Activated effector memory CD4-positive, alpha-beta T cell treated with Interleukin-2 at 50 U/mL for 16 hours (primary cell): ENCODE measurements around the gene TMPRSS3.

Experiments
- DNase-seq: peaks from one replicate; pipeline ENCODE4 v3.0.0-alpha.2; 2020

The TMPRSS3 gene

DNA sequence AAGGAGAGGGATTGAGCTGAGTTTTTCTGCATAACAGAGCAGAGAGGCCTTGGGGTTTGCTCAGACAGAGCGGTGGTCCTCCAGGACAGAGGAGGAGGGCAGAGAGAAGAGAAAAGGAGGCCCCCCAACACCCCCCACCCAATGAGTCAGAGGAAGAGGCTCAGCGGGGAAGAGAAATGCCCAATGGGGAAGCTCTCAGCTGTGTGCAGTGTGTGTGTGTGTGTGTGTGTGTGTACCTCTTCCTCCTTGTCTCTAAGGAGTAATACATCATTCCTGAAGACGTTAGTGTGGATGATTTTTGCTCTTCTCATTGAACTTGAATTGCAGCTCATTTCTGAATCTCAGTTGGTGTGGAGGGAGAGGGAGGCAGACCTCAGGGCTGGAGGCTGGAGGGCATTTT, 8.7 kb downstream of the TMPRSS3 start:
- DNase-seq: no peak

DNA sequence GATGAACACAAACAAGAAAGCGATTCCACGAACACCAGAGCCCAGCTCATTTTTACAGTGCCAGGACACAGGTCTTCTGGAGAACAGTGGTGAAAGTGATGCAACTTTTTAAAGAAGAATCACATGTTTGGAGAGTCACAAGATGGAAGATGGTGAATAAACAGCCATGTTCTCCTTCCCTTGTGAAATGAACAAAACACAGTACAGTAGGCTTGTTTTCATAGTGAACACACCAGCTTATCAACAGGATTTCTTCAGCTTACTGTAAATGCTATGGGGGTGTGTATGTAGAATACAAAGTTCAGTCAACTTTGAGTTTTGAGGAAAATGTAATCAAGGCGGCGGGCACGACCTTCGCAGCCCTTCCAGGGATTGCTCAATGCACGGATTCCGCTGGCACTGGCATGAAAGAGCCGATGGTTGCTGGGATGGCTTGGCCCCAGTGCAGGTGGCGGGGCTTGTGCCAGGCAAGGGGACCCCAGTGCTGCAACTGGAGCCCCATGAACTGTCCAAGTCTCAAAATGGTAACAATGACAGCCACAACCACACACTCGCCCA, 9.7 kb downstream of the TMPRSS3 start:
- no peak for DNase-seq

DNA sequence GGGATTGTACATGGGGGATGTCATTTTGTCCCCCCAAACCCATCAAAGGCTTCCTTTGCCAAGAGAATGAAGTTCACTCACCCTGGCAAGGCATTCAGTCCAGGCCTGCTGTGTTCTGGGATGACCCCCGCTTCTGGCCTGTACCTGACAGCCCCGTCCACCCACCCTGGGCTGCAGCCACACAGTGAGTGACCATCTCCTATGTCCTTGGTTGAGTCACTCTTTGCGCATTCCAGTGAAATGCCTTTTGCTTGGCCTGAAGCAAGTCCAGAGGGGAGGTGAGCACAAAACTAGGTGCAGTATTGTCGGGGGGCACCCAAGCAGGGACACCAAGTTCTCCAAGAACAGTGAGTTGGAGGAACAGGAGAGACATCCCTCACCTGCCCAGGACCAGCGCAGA, 10.2 kb downstream of the TMPRSS3 start:
- no peak for DNase-seq

DNA sequence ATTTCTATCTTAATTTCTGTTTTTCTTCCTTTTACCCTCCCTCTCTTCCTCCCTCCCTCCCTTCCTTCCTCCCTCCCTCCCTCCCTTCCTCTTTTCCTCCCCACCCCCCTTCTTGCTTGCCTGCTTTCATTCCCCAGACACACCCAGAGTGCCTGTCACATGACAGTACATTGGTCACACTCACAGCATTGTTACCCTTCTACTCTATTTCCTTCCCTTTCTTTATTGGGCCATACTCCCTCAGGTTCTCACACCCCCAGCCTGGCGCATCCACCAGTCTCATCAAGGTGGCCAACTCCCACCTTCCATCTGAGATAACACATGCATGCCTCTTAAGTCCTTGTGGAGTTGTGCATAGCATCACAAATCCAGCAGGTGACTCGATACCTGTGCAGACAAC, 10.9 kb downstream of the TMPRSS3 start:
- no peak for DNase-seq

DNA sequence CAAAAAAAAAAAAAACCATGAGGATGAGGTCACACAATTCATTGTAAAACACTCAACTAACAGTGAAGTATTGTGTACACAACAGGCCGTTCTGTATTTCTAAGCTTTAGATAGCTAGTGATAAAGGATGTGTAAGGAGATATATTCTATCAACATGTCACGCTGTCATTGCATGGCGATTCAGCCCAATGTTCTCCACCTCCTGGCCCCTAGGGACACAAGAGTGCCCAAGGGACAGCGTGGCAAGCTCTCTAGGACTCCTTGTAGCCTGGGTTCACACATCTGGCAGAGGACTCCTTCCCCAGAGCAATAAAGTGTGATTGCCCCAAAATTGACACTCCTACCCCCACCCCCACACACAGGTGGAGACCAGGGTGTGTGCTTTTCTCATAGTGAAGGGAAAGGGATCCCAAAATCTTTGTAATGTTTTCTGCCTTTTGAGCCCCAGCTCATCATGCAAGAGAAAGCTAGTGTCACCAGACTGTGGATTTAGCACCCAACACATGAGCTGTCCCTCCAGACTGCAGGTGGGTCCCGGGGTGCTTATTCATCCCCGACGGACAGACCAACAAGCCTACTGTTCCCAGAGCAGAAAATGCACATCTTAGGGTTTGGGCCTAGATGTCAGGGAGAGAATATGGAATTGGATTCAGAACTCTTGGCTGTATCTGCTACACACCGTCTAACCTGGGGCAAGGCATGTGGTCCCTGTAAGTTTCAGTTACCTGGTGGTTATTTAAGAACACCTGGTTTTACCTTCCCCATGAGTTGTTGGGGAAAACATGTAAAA, 11.5 kb downstream of the TMPRSS3 start:
- DNase-seq: no peak

DNA sequence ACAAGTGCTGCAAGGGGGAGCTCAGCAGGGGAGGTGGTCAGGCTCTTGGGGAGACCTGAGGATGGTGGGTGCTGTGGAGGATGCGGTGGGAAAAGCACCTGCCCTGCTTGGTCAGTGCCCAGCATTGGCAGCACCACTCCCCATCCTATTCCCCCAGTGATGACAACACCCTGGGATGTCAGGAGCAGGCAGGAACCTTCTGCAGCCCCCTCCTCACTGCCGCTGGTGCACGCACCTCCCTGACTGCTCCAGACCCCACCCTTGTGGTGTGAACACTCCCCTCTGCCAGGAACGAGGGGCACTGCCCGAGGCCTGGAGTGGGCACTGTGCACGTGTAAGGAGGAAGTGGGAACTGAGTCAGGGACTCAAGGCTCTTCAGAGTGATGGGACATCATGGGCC, 12.5 kb downstream of the TMPRSS3 start:
- no peak for DNase-seq

DNA sequence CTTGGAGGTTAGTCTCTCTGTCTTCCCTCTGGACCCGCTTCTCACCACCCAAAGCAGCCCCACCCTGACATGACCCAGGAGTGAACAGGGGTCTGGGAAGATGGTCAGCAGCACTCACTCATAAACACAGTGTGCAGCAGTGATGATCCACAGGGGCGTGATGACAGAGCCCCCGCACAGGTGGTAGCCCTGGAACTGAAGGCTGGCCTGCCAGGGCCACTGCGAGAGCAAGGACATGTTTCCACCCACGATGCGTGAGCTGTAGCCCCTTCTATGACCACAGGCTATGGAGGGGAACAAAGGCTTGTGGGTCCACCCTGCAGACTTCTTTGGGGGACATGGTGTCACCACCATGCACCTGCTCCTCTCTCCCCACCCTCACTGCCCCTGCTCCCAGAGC, 12.9 kb downstream of the TMPRSS3 start:
- no peak for DNase-seq

DNA sequence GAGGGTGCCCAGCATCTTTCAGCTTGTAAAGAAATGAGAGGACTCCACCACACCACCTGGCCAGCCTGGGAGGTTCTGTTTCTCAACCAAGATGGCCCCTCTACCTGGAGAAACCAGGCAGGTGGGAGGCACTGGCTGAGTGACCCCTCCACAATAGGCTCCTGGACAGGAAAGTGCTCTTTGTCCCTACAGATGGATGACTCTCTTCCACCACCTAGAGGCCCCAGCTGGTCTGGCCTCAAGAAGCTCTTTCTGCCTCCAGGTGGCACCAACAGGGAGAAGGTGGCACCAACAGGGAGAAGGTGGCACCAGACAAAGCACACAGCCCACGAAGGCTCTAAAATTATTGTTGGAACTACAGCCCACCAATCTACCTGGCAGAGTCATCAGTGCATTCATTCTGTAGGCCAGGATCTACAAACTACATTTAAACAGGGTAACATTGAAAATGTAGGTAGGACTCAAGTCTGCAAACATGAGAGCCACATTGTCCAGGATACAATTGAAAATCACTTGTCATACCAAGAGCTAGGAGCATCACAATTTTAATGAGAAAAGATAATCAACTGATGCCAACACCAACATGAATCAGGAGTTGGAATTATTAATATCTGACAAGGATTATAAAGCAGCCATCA, 14.4 kb downstream of the TMPRSS3 start:
- no peak for DNase-seq

DNA sequence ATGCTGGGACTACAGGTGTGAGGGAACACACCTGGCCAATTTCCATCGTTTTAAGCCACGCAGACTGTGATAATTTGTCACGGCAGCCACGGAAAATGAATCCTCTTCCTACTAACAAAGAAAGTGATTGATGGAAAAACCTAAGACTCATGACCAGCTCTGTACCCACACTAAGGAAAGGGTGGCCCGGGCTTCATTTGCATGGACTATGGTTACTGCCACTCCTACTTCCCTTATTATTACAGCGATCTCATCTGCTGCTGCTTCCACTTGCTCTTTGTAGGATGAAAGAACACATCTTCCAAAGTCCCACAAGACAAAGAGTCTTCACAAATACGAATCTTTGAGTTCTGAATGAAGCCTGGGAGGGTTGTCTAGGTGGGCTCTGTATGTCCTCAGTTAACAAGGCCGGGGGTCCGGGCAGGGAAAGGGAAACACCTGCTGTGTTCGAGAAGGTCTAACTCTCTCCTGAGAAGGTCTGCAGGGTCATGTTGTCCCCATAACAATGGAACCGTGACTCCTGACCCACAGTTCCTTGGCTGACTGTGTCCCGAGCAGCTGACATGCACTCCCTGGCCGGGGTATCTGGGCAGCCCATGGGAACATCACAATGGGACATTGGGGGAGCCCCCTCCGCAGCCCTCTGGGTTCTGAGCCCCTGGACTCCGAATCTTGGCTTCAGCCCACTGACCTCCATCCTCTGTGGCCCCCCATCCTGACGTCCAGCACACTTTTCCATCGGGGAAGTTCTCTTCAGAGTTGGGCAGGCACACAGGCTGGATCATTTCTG, 16.2 kb downstream of the TMPRSS3 start:
- DNase-seq: no peak

DNA sequence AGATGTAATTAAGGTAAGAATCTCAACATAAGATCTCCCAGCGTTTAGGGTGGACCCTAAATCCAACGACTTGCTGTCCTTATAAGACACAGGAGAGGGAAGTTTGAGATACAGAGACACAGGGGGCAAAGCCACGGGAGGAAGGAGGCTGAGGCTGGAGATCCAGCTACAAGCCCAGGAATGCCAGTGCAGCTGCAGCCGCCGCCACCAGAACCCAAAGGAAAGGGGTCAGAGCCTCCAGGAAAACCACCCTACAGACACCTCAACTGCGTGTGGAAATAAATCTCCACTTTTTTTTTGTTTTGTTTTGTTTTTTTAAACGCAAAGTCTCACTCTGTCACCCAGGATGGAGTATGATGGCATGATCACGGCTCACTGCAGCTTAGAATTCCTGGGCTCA, 17.4 kb downstream of the TMPRSS3 start:
- DNase-seq: no peak

DNA sequence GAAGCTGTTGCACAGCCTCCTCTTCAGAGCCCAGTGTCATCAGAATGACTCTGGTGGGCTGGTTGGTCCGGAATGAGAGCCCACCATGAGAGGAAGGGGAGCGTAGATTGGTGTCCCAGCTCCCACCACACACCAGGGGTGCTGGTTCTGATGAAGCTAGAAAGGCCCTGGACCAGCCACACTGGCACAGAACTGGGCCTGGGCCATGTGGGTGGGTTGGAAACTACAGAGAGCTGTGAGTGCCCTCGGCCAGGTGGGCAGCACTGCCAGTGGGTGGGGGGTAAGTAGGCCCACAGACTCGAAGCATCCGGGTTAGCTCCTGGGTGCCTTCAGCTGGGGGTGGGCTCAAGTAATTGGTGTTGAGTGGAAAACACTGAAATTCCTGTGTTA, 17.9 kb downstream of the TMPRSS3 start:
- DNase-seq: no peak

DNA sequence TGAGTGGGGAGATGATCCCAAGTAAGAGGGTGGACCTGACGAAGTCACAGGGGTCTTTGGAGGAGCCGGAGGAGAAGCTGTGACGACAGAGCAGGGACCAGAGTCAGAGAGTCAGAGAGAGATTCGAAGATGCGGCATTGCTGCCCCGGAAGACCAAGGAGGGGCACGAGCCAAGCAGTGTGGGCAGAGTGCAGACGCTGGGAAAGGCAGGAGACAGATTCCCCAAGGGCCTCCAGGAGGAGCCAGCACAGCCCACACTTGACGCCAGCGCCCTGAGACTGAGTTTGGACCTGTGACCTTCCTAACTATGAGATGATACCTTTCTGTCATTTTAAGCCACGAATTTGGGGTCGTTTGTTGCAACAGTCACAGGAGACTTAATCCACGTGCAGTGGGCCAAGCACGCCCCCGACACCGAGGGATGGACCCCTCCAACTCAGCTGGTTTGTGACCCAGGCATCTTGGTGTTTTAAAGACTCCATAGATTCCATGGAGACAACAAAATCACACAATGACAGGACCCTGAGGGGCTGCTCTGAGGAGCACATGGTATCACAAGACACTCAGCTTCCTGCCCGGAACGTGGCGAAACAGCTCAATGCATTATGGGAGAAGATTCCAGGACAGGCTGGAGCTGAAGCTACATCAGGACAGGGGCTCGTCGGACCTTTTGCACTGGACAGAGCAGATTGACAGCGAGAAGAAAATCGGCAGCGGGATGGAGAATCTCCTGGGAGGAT, 18.5 kb downstream of the TMPRSS3 start:
- no peak for DNase-seq

DNA sequence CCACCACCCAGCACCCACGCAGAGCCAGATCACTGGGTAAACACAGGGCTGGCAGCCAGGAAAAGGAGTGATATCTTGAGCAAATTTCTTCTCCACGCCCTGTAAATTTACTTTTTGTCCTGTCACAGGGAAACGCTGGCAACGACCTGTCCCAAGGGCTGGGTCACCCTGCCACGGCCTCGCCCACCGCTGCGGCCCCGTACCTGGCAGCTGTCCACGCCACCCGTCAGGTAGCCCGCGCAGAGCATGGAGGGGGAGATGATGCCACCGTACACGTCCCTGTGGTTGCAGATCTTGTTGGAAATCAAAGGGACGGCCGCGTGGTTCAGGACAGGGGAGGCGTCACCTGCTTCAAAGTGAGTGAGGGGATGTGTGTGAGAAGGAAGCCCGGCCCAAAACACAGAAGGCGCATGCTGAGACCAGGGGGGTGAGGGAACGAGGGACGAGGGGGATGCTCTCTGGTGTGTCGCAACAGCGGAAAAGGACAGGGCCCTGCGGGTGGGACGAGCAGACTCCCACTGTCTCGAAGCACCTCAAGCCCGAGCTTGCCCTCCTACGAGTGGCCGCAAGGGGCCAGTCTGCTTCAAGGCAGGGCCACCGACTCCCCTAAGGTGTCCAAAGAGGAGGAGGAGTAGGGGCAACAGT, 19.4 kb downstream of the TMPRSS3 start:
- no peak for DNase-seq

DNA sequence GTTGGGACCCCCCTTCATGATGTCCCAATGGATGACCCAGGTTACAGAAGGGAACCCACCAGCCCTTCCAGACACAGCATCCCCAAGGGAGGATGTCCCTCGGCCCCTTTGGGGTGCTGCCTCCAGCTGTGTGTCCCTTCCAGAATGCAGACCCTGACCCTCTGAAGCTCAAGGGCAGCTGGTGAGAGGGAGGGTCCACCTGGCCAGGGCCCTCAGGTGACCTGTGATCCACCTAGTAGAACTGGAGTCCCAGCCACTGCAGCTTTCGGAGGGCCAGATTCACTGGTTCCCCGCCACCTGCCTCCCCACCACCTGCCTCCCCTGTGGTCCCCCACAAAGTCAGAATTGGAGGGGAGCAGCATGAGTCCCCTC, 19.9 kb downstream of the TMPRSS3 start:
- no peak for DNase-seq

DNA sequence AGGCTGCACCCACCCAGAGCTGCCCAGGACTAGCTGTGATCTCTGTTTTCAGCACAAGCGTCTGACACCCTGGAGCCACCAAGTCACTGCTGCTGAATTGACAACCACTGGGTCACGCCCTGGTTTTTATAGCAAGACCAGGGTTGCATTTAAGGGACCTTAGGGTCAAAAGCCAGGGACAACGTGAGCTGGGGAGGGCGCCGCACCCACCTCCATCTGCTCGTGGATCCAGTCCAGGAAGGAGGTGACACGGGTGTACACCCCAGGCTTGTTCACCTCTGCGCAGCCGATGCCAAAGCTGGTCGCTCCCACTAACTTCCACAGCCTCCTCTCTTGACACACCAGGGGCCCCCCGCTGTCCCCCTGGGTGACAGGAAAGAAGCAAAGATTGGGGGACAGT, 20.3 kb downstream of the TMPRSS3 start:
- DNase-seq: no peak

DNA sequence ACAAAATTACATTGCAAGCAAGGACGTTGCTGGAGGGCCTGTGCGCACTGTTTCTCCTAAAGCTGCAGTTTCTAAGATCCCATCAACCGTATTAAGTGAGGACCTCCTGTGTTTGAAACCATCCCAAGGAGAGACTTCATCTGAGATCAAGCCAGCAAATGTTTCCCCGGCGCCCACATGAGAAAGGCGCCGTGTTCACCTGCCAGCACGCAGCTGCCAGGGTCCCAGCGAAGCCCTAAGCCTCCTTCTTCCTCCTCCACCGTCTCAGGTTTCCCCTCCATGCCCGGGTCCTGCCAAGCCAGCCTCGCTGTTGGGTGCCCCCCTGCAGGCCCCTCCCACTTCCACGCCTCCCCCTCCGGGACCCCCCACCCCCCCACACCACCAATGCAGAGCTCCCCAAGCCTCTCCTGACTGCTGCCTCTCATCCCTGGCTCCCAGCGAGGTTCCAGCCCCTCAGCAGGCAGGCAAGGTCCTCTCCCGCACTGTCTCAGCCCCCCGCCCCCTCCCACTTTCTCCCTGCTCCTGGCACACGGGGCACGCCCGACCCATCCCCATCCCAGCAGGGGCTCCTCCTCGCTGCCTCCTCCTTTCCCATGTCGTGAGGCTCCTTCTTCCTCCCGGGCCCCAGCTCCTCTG, 20.9 kb downstream of the TMPRSS3 start:
- DNase-seq: no peak

DNA sequence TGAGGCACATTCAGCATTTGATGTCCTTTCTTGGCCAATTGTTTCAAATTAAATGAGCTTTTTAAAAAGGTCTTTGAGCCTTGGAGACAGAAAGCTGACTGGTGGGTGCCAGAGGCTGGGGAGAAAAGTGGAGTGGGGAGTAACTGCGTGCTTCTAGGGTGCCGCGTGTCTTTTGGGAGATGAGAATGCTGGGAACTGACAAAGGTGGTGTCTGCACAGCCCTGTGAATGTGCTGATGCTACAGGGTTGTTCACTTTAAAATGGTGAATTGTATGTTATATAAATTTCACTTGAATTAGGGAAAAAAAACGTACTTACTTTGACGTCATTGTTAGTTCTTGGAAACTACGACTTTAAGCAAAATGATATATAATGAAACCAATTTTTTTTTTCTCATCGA, 21.4 kb downstream of the TMPRSS3 start:
- DNase-seq: no peak

DNA sequence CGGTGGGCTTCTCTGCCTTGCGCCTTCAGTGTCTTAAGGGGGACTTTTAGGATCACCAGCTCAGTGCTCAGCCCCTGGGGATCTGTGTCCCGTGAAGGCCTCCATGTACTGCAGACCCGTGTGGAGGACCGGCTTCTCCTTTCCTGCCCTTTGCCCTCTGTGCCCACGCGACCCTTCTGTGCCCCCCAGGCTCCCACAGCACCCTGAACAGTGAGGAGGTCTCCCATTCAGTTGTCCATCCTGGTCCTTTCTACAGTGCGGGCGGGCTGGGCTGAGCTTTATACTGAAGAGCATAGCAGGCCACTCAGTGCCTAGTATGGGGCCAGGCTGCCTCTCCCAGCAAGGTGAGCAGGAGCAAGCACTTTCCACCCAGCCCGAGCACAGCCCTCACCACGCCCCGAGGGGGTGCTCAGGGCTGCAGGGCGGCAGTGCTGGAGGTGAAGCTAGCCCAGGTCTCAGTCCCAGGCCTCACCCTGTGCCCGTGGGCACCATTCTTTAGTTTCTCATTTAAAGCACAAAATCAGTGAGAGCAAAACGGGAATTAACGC, 21.9 kb downstream of the TMPRSS3 start:
- no peak for DNase-seq

DNA sequence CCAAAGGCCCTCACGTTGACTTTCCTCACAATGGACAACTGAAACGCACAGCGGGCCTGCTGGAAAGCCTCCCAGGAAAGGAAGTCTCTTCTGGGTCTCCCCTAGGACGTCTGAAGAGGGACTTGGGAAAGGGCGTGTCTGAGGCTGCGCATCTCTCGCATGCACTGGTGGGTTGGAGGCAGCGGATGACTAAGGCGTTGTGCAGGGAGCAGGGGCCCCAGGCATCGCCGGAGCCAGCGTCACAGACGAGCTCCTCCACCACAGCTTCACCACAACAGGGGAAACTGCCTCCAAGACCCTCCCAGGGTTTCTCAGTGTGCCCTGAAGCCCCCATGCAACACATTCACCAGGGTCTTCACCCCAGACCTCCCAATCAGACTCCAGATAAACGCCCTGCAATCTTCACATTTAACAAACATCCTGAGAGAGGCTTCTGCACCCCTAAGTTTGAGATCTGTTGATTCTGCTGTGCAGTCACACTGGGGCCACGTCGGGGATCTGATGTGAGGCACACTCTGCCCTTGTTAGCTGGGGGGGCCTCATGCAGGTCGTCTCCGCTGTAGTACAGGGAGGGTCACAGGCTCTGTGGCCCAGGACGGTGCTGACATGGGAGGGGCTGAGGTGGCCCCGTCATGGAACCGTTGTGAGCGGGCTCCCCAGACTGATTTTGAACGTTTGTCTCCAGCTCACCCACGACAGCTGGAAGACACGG, 22.5 kb downstream of the TMPRSS3 start:
- DNase-seq: no peak

DNA sequence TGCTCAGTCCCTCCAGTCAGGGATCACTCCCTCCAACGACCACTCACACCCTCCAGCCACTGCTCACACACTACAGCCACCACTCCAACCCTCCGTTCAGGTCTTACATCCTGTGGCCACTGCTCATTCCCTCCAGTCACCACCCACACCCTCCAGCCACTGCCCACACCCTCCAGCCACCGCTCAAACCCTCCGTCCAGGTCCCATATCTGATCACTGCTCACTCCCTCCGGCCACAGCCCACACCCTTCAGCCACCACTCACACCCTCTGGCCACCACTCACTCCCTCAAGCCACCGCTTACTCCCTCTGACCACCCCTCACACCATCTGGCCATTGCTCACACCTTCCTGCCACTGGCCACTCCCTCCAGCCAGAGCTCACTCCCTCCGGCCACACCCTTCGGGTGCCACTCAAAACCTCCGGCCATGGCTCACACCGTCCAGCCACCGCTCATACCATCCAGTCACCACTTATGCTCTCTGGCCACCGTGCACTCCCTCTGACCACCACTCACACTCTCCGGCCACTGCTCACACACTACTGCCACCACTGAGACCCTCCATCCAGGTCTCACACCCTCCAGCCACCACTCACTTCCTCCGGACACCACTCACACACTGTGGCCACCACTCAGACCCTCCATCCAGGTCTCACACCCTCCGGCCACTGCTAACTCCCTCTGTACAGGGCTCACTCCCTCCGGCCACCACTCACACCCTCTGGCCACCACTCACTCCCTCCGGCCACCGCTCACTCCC, 24.8 kb downstream of the TMPRSS3 start:
- no peak for DNase-seq
